Activated CD4-positive, alpha-beta T cell treated with anti-CD3 and anti-CD28 coated beads, Interleukin-2, amount 10 ng/mL, durations not matched to agents 7 days and 5 days (primary cell): ENCODE results near the gene ELMO1. TPM values are rescaled to one million over a fixed set of nuclear protein-coding genes. Genes with fewer than 3 reads are reported as not detected.
A peak's percentile ranks its signal among the peaks of the same experiment; 100 is the strongest.

ENCODE experiments used
- CTCF ChIA-PET: fragments of 350-600 bp; sonication (Branson Sonifier 250); formaldehyde crosslinking; loops from one replicate; lab custom pipeline; 2021; ENCODE audit warnings: antibody characterized with exemption; lab: Charles Lee
- POLR2A ChIA-PET: fragments of 350-600 bp; sonication (Branson Sonifier 250); formaldehyde crosslinking; loops from one replicate; lab custom pipeline; 2021; ENCODE audit warnings: antibody characterized with exemption; lab: Charles Lee
- DNase-seq: peaks from one replicate; pipeline ENCODE4 v3.0.0-alpha.2; 2020
- H3K27ac Mint-ChIP-seq: one replicate; pipeline ENCODE4 v1.8.0; 2021; ENCODE audit warnings: mild to moderate bottlenecking, moderate library complexity, mixed read lengths
- H3K27me3 Mint-ChIP-seq: one replicate; pipeline ENCODE4 v1.8.0; 2021; ENCODE audit warnings: mixed read lengths
- H3K36me3 Mint-ChIP-seq: one replicate; pipeline ENCODE4 v1.8.0; 2021; ENCODE audit warnings: low read depth, mixed read lengths
- H3K4me1 Mint-ChIP-seq: one replicate; pipeline ENCODE4 v1.8.0; 2021; ENCODE audit warnings: mixed read lengths
- H3K4me3 Mint-ChIP-seq: one replicate; pipeline ENCODE4 v1.8.0; 2021; ENCODE audit warnings: mild to moderate bottlenecking, moderate library complexity, mixed read lengths
- H3K9me3 Mint-ChIP-seq: one replicate; pipeline ENCODE4 v1.8.0; 2021; ENCODE audit warnings: mixed read lengths
- total RNA-seq, 2 experiments: library from RNA; stranded (reverse); gene quantifications; one replicate each; pipeline ENCODE4 v1.2.3, GENCODE V29; 2021

The ELMO1 gene
- total RNA-seq, 2 experiments from 2014 or later, result 99.8 to 142 TPM

- Mint-ChIP-seq H3K36me3 (peaks cover 41% of the 10 kb centered on the region), H3K4me1 (peaks cover 44% of the 10 kb centered on the region)
- CTCF ChIA-PET, result no interaction called here
These were observed 415.5 kb downstream of the ELMO1 start for GRCh38 chr7:37033141-37033540.

GRCh38 chr7:37032258-37032601, 416.4 kb downstream of the ELMO1 start:
- H3K4me1 Mint-ChIP-seq, result peaks cover 44% of the 10 kb centered on the region
- DNase-seq, result no peak
- H3K36me3 Mint-ChIP-seq, result peaks cover 36% of the 10 kb centered on the region
- ChIA-PET POLR2A (no interaction called here), CTCF (no interaction called here)
- H3K9me3 Mint-ChIP-seq, result no peaks in the 10 kb centered on the region
- H3K27ac Mint-ChIP-seq, result no peak overlapping the region
- H3K4me3 Mint-ChIP-seq, result no peak overlapping the region
- no peaks in the 10 kb centered on the region for H3K27me3 Mint-ChIP-seq

More at GRCh38 chr7:37033141-37033540, 415.5 kb downstream of the ELMO1 start:
- Mint-ChIP-seq H3K9me3 (peaks cover 3% of the 10 kb centered on the region), H3K27ac (no peak overlapping the region), H3K27me3 (no peaks in the 10 kb centered on the region), H3K4me3 (no peak overlapping the region)
- POLR2A ChIA-PET, result no interaction called here
- no peak for DNase-seq

- Mint-ChIP-seq H3K27ac (no peak overlapping the region), H3K4me1 (peaks cover 45% of the 10 kb centered on the region), H3K36me3 (peaks cover 39% of the 10 kb centered on the region)
These were observed 416.9 kb downstream of the ELMO1 start for GRCh38 chr7:37031571-37032257.

GRCh38 chr7:37028909-37029440, 419.7 kb downstream of the ELMO1 start:
- DNase-seq, result no peak
- H3K4me1 Mint-ChIP-seq, result peaks cover 46% of the 10 kb centered on the region
- ChIA-PET POLR2A (no interaction called here), CTCF (no interaction called here)
- no peaks in the 10 kb centered on the region for H3K9me3 Mint-ChIP-seq
- no peak overlapping the region for H3K4me3 Mint-ChIP-seq
- H3K36me3 Mint-ChIP-seq, result peaks cover 50% of the 10 kb centered on the region
- H3K27me3 Mint-ChIP-seq, result no peaks in the 10 kb centered on the region
- H3K27ac Mint-ChIP-seq, result no peak overlapping the region

More at GRCh38 chr7:37031571-37032257, 416.9 kb downstream of the ELMO1 start:
- Mint-ChIP-seq H3K9me3 (no peaks in the 10 kb centered on the region), H3K4me3 (no peak overlapping the region), H3K27me3 (no peaks in the 10 kb centered on the region)
- POLR2A ChIA-PET, result no interaction called here
- peak; percentile 9 for DNase-seq
- CTCF ChIA-PET, result no interaction called here

GRCh38 chr7:37027557-37028341, 420.9 kb downstream of the ELMO1 start:
- POLR2A ChIA-PET, result no interaction called here
- peaks cover 39% of the 10 kb centered on the region for H3K4me1 Mint-ChIP-seq
- CTCF ChIA-PET, result interaction anchor here (1.3 kb wide), 1 partner anchor 12 kb away, joined by 3 read pairs; no protein-coding TSS in a partner anchor

GRCh38 chr7:37027104-37027503, 421.6 kb downstream of the ELMO1 start:
- Mint-ChIP-seq H3K4me3 (no peak overlapping the region), H3K4me1 (peaks cover 33% of the 10 kb centered on the region), H3K27ac (no peak overlapping the region), H3K9me3 (no peaks in the 10 kb centered on the region), H3K36me3 (peaks cover 38% of the 10 kb centered on the region), H3K27me3 (no peaks in the 10 kb centered on the region)
- ChIA-PET POLR2A (no interaction called here), CTCF (interaction anchor here (1.1 kb wide), 1 partner anchor 8 kb away, joined by 3 read pairs; no protein-coding TSS in a partner anchor)
- DNase-seq, result no peak

More at GRCh38 chr7:37027557-37028341, 420.9 kb downstream of the ELMO1 start:
- no peak overlapping the region for H3K27ac Mint-ChIP-seq
- H3K4me3 Mint-ChIP-seq, result no peak overlapping the region
- peaks cover 43% of the 10 kb centered on the region for H3K36me3 Mint-ChIP-seq
- no peak for DNase-seq
- no peaks in the 10 kb centered on the region for H3K27me3 Mint-ChIP-seq
- no peaks in the 10 kb centered on the region for H3K9me3 Mint-ChIP-seq

GRCh38 chr7:37018954-37019353, 429.7 kb downstream of the ELMO1 start:
- peaks cover 9% of the 10 kb centered on the region for H3K4me1 Mint-ChIP-seq
- H3K4me3 Mint-ChIP-seq, result no peak overlapping the region
- POLR2A ChIA-PET, result no interaction called here

GRCh38 chr7:37016064-37016878, 432.4 kb downstream of the ELMO1 start:
- POLR2A ChIA-PET, result no interaction called here
- H3K27me3 Mint-ChIP-seq, result no peaks in the 10 kb centered on the region
- DNase-seq, result no peak
- CTCF ChIA-PET, result interaction anchor here (0.9 to 2.5 kb wide), 4 partner anchors 10 to 593 kb away, joined by 3 to 7 read pairs (median 3); no protein-coding TSS in a partner anchor
- no peak overlapping the region for H3K4me3 Mint-ChIP-seq
- H3K36me3 Mint-ChIP-seq, result peaks cover 33% of the 10 kb centered on the region
- H3K27ac Mint-ChIP-seq, result no peak overlapping the region
- H3K4me1 Mint-ChIP-seq, result peaks cover 9% of the 10 kb centered on the region
- H3K9me3 Mint-ChIP-seq, result peaks cover 8% of the 10 kb centered on the region

More at GRCh38 chr7:37018954-37019353, 429.7 kb downstream of the ELMO1 start:
- H3K27me3 Mint-ChIP-seq, result no peaks in the 10 kb centered on the region
- peaks cover 9% of the 10 kb centered on the region for H3K9me3 Mint-ChIP-seq
- H3K27ac Mint-ChIP-seq, result no peak overlapping the region
- peaks cover 28% of the 10 kb centered on the region for H3K36me3 Mint-ChIP-seq
- CTCF ChIA-PET, result no interaction called here
- no peak for DNase-seq

- ChIA-PET POLR2A (no interaction called here), CTCF (interaction anchor here (0.6 to 2.5 kb wide), 7 partner anchors 10 to 1211 kb away, joined by 3 to 7 read pairs (median 3); no protein-coding TSS in a partner anchor)
- Mint-ChIP-seq H3K27me3 (no peaks in the 10 kb centered on the region), H3K4me1 (peaks cover 9% of the 10 kb centered on the region), H3K27ac (no peak overlapping the region), H3K9me3 (peaks cover 6% of the 10 kb centered on the region), H3K4me3 (no peak overlapping the region), H3K36me3 (peaks cover 31% of the 10 kb centered on the region)
- DNase-seq, result no peak
These were observed 433.2 kb downstream of the ELMO1 start for GRCh38 chr7:37015353-37016034.

- no peak for DNase-seq
- no peak overlapping the region for H3K4me3 Mint-ChIP-seq
- H3K27ac Mint-ChIP-seq, result no peak overlapping the region
- ChIA-PET CTCF (no interaction called here), POLR2A (no interaction called here)
- H3K36me3 Mint-ChIP-seq, result peaks cover 24% of the 10 kb centered on the region
- H3K9me3 Mint-ChIP-seq, result peaks cover 2% of the 10 kb centered on the region
- no peaks in the 10 kb centered on the region for H3K27me3 Mint-ChIP-seq
- H3K4me1 Mint-ChIP-seq, result peaks cover 9% of the 10 kb centered on the region
These were observed 434.9 kb downstream of the ELMO1 start for GRCh38 chr7:37013771-37014170.

GRCh38 chr7:37011151-37011890, 437.3 kb downstream of the ELMO1 start:
- H3K4me1 Mint-ChIP-seq, result peaks cover 1% of the 10 kb centered on the region
- peaks cover 28% of the 10 kb centered on the region for H3K36me3 Mint-ChIP-seq
- H3K4me3 Mint-ChIP-seq, result no peak overlapping the region
- no peaks in the 10 kb centered on the region for H3K9me3 Mint-ChIP-seq
- ChIA-PET POLR2A (no interaction called here), CTCF (interaction anchor here (0.8 to 1.9 kb wide), 2 partner anchors 11 to 427 kb away, joined by 3 to 6 read pairs; no protein-coding TSS in a partner anchor)
- no peak overlapping the region for H3K27ac Mint-ChIP-seq
- no peaks in the 10 kb centered on the region for H3K27me3 Mint-ChIP-seq
- no peak for DNase-seq
